T-helper 1 cell treated with Interleukin-12 subunit alpha and Interleukin-12 subunit beta and Interleukin-4 antibody, amounts not matched to agents 30 μg/mL and 1 μg/mL, for 36 hours (primary cell): ENCODE measurements around the gene GPR87.

ENCODE experiments used
- H3K27ac Mint-ChIP-seq: one replicate; pipeline ENCODE4 v1.8.0; 2021; ENCODE audit warnings: mild to moderate bottlenecking, mixed read lengths
- H3K27me3 Mint-ChIP-seq: one replicate; pipeline ENCODE4 v1.8.0; 2021; ENCODE audit warnings: low read depth, mixed read lengths
- H3K36me3 Mint-ChIP-seq: one replicate; pipeline ENCODE4 v1.8.0; 2021; ENCODE audit warnings: low read depth, mixed read lengths
- H3K4me1 Mint-ChIP-seq: one replicate; pipeline ENCODE4 v1.8.0; 2021; ENCODE audit warnings: low read depth, mixed read lengths
- H3K4me3 Mint-ChIP-seq: one replicate; pipeline ENCODE4 v1.8.0; 2021; ENCODE audit warnings: mild to moderate bottlenecking, moderate library complexity, mixed read lengths
- H3K9me3 Mint-ChIP-seq: one replicate; pipeline ENCODE4 v1.8.0; 2021; ENCODE audit warnings: mixed read lengths

GPR87 gene

DNA sequence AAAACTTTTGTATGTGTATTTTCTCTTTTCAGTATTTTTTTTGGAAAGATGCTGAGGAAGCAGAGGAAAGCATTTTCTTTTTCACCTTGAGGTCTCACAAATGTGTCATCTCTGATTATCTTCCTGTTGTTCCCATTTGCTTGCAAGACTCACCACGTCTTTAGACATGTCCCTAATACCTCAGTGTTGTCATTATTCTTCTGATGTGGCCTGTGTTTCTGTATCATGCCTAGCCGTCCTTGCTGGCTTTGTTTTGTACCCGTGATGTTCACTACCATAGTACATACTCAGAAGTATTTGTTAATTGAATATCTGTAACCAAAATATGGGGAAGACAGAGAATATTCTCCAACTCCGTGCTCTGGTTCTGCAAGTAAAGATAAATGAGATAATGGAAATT lies 33.2 kb downstream of the GPR87 start:
- no peaks in the 10 kb centered on the region for H3K9me3 Mint-ChIP-seq
- H3K4me1 Mint-ChIP-seq, result peaks cover 44% of the 10 kb centered on the region
- H3K36me3 Mint-ChIP-seq, result no peaks in the 10 kb centered on the region
- peak overlapping the region; percentile 37 for H3K27ac Mint-ChIP-seq
- H3K4me3 Mint-ChIP-seq, result no peak overlapping the region
- no peaks in the 10 kb centered on the region for H3K27me3 Mint-ChIP-seq

DNA sequence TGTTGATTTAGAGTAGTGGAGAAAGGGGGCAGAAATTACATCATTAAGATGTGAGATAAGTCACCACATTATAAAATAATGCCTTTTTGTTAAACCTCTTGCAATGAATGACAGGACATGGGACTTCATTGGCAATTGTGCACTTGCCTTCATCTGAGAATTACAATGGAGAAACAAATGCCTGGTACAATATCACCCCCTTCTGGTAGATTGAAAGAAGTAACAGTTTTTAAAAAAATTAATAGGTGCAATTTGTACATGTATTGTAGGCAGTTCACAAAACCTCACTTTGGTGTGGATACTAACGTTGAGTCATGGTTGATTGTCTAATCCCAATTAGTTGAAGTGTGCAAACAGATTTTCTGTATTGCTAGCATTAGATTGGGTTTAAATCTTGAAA lies 33.7 kb downstream of the GPR87 start:
- Mint-ChIP-seq H3K27ac (peak overlapping the region; percentile 37), H3K9me3 (no peaks in the 10 kb centered on the region), H3K4me3 (no peak overlapping the region), H3K36me3 (no peaks in the 10 kb centered on the region), H3K4me1 (peaks cover 48% of the 10 kb centered on the region), H3K27me3 (no peaks in the 10 kb centered on the region)

DNA sequence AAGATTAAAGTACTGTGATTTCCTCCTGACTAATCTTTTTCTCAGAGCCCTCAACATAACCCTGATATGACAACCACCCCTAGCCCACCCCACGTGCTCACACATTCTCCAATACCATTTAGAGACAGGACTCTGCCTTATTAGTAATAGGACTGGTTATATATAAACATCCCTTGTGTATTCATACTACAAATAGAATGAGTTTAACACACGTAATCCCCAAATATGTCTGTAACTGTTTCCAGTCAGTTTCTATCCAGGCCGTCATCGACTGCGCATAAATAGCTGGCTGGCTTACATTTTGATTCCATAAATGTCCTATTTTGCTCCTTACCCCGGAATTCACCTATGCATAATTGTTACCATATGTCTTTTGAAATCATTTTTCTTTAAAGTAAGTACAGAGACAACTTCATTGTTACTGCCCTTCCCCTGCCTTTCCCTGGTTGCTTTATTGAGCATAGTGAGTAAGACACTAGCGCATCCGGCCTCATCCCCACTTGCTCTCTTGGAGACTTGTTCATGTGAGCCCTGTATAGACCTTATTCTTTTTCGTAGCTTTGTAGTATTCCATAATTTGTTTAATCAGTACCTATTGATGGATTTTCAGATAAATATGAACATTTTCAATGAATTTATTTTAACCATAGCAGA lies 34.8 kb downstream of the GPR87 start:
- H3K9me3 Mint-ChIP-seq, result no peaks in the 10 kb centered on the region
- no peaks in the 10 kb centered on the region for H3K27me3 Mint-ChIP-seq
- no peak overlapping the region for H3K27ac Mint-ChIP-seq
- H3K4me1 Mint-ChIP-seq, result peaks cover 51% of the 10 kb centered on the region
- no peak overlapping the region for H3K4me3 Mint-ChIP-seq
- no peaks in the 10 kb centered on the region for H3K36me3 Mint-ChIP-seq

DNA sequence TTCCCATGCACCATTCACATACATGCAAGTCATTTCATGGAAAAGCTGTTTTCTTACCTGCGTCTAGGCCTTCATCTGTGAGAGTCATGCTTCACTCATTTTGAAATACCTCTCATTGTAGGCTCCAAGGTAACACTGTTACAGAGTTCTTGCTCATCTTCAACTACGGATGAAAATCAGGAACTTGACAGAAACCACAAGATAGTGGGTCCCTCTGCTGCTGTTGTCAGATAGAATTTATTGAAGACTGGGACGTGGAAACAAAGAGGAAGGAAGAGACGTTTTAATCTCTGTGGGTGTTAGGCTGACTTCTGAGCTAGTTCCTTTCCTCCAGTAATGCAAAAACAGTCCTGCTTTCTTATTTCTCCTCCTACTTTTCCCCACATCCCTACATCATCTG lies 38.4 kb downstream of the GPR87 start, which contains the start of gene P2RY14:
Gene P2RY14, minus strand, starts transcription at position 313 of the 400 bp plus-strand sequence. CDS start 64,226 bp downstream, outside the sequence.
- peaks cover 13% of the 10 kb centered on the region for H3K36me3 Mint-ChIP-seq
- peak within 1 kb of the TSS; percentile 95 for H3K27ac Mint-ChIP-seq
- peaks cover 68% of the 10 kb centered on the region for H3K4me1 Mint-ChIP-seq
- H3K27me3 Mint-ChIP-seq, result no peaks in the 10 kb centered on the region
- peak within 1 kb of the TSS; percentile 83 for H3K4me3 Mint-ChIP-seq
- H3K9me3 Mint-ChIP-seq, result no peaks in the 10 kb centered on the region

DNA sequence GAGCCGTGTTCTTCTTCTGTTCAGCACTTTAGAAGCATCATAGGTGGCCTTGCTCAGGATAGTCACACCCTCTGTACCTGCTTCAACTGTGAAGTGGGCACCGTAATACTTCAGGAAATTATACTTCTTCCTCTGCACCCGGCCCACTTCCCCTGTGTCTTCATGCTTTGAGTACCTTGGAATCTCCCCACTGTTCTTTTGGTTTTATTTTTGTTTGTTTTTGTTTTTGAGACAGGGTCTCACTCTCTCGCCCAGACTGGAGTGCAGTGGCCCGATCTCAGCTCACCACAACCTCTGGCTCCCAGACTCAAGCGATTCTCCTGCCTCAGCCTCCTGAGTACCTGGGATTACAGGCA lies 40.0 kb downstream of the GPR87 start:
- H3K27me3 Mint-ChIP-seq, result no peaks in the 10 kb centered on the region
- H3K9me3 Mint-ChIP-seq, result no peaks in the 10 kb centered on the region
- H3K4me3 Mint-ChIP-seq, result peak overlapping the region; percentile 77
- peaks cover 64% of the 10 kb centered on the region for H3K4me1 Mint-ChIP-seq
- peaks cover 13% of the 10 kb centered on the region for H3K36me3 Mint-ChIP-seq
- peak overlapping the region; percentile 88 for H3K27ac Mint-ChIP-seq

GRCh38 chr3:151276038-151276686 lies 40.5 kb downstream of the GPR87 start:
- Mint-ChIP-seq H3K9me3 (no peaks in the 10 kb centered on the region), H3K27ac (peak overlapping the region; percentile 88), H3K27me3 (no peaks in the 10 kb centered on the region), H3K36me3 (peaks cover 13% of the 10 kb centered on the region), H3K4me1 (peaks cover 69% of the 10 kb centered on the region), H3K4me3 (peak overlapping the region; percentile 77)

DNA sequence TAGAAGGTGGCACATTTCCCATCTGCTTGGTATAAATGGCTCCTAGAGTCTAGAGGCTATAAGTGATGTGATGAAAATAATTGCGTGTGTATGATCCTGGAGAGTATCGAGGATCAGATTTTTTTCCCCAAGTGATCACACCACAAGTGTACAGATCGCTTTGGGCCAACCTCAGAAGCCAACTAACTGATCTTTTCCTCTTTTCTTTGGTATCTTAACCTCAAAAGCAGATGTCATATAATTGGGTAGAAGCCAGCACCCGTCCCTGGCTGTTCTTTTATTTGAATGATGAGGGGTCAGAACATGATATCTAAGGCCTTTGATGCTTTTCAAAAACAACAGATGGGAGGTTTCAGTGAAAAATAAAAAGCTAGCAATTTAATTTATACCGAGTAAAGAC lies 41.5 kb downstream of the GPR87 start:
- Mint-ChIP-seq H3K9me3 (no peaks in the 10 kb centered on the region), H3K36me3 (peaks cover 14% of the 10 kb centered on the region), H3K27me3 (no peaks in the 10 kb centered on the region), H3K27ac (no peak overlapping the region), H3K4me1 (peaks cover 71% of the 10 kb centered on the region), H3K4me3 (no peak overlapping the region)

- peaks cover 71% of the 10 kb centered on the region for H3K4me1 Mint-ChIP-seq
- H3K9me3 Mint-ChIP-seq, result peaks cover 3% of the 10 kb centered on the region
- H3K36me3 Mint-ChIP-seq, result peaks cover 25% of the 10 kb centered on the region
- H3K4me3 Mint-ChIP-seq, result peak overlapping the region; percentile 14
- peak overlapping the region; percentile 10 for H3K27ac Mint-ChIP-seq
- no peaks in the 10 kb centered on the region for H3K27me3 Mint-ChIP-seq
Observed at GRCh38 chr3:151269631-151270030, 47.0 kb downstream of the GPR87 start.

DNA sequence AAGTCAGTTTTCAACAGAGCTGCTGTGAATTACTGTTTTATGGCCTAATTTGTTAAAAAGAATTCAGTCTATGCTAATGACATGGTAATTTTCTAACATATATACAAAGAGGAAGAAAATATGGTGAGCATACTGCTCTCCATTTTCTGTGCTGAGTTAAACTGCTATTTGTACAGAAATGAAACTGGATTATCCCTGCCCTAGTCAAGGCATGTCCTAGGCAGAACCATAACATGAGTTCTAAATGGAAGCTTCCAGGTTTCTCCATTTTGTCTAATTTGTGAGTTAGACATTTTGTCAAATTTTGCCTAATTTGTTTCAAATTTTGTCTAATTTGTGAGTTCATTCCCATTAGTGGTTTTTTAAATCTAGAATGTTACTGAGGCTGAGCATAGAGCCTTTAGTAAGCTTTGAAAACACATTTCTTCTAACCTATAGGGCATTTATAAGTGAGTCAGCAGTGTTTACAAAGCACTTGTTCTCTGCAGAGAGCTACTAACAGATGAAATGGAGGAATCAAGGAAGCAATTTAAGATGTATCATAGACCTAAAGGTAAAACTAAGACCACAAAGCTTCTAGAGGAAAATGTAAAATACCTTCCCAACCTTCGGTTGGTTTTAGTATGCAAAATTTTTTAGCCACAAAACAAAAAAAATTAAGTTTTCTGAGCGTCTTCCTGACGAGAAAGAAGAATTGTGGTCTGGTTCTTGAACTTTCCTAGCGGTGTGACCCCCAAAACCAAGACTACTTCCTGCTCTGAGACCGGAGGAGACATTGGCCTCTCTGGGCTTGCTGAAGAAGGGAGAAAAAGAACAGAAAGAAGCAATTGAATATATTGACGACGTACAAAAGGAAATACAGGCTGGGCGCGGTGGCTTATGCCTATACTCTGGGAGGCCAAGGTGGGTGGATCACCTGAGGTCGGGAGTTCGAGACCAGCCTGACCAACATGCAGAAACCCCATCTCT lies 48.1 kb downstream of the GPR87 start:
- no peaks in the 10 kb centered on the region for H3K27me3 Mint-ChIP-seq
- H3K9me3 Mint-ChIP-seq, result peaks cover 3% of the 10 kb centered on the region

GRCh38 chr3:151267066-151267465 lies 49.6 kb downstream of the GPR87 start:
- Mint-ChIP-seq H3K36me3 (peaks cover 27% of the 10 kb centered on the region), H3K4me1 (peaks cover 60% of the 10 kb centered on the region), H3K4me3 (no peak overlapping the region), H3K27ac (no peak overlapping the region), H3K9me3 (peaks cover 3% of the 10 kb centered on the region), H3K27me3 (no peaks in the 10 kb centered on the region)

More for the DNA sequence above, 48.1 kb downstream of the GPR87 start:
- peaks cover 28% of the 10 kb centered on the region for H3K36me3 Mint-ChIP-seq
- peak overlapping the region; percentile 90 for H3K27ac Mint-ChIP-seq
- peak overlapping the region; percentile 41 for H3K4me3 Mint-ChIP-seq
- H3K4me1 Mint-ChIP-seq, result peaks cover 66% of the 10 kb centered on the region

DNA sequence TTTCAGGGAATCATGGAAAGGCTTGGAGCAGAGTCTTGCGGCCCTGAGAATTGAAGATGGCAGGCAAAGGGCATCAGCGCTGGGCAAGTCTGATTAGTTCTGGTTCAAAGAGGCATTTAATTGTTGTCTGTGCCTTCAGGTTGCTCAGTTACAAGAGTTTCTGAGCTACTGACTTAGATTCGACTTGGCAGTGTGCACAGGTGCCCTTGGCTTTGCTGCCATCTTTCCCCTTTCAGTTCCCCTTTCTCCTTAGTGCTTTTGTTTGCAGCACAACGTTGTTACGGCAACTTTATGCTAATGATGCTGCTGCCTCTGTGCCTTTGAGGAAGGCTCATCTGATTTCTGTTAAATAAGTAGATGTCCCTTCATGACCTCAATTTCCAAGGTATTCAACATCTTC lies 50.8 kb downstream of the GPR87 start:
- Mint-ChIP-seq H3K4me3 (no peak overlapping the region), H3K9me3 (peaks cover 3% of the 10 kb centered on the region), H3K36me3 (peaks cover 29% of the 10 kb centered on the region), H3K27me3 (peaks cover 1% of the 10 kb centered on the region), H3K4me1 (peaks cover 49% of the 10 kb centered on the region), H3K27ac (no peak overlapping the region)

DNA sequence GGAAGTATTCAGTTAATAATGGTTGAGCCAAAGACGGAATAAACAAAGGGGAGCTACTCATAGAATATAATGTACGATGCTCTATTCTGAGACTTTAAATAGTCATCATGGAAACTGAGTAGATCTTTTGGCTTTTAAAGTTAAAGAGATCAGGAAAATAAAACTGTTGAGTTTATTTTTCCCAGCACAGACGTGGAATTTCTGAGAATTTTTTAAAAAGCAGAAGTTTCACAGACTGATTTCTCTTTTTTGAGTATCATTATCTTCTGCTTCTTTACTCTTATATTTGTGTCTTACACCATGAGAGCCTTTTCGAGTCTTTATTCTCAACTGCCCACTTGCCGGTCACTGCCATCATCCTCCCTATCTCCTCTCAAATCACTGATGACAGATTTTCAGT lies 51.5 kb downstream of the GPR87 start:
- Mint-ChIP-seq H3K27me3 (peaks cover 4% of the 10 kb centered on the region), H3K36me3 (peaks cover 30% of the 10 kb centered on the region), H3K4me1 (peaks cover 47% of the 10 kb centered on the region), H3K9me3 (peaks cover 3% of the 10 kb centered on the region), H3K4me3 (no peak overlapping the region), H3K27ac (no peak overlapping the region)

GRCh38 chr3:151264605-151265004 lies 52.0 kb downstream of the GPR87 start:
- Mint-ChIP-seq H3K27me3 (peaks cover 8% of the 10 kb centered on the region), H3K9me3 (peaks cover under 1% of the 10 kb centered on the region), H3K4me3 (no peak overlapping the region), H3K27ac (no peak overlapping the region), H3K4me1 (peaks cover 42% of the 10 kb centered on the region), H3K36me3 (peaks cover 29% of the 10 kb centered on the region)

GRCh38 chr3:151262871-151263525 lies 53.6 kb downstream of the GPR87 start:
- Mint-ChIP-seq H3K36me3 (peaks cover 23% of the 10 kb centered on the region), H3K27ac (no peak overlapping the region), H3K9me3 (no peaks in the 10 kb centered on the region), H3K4me1 (peaks cover 30% of the 10 kb centered on the region), H3K27me3 (peaks cover 9% of the 10 kb centered on the region), H3K4me3 (no peak overlapping the region)
